WTC11 (cell line): ENCODE data around the gene KIF13A. TPM values are rescaled to one million over a fixed set of nuclear protein-coding genes. Genes with fewer than 3 reads are reported as not detected.

Experiments
- ATAC-seq: fragments of 200-7000 bp; cut with Tn5 transposase; 2 replicates; pipeline ENCODE4 v1.10.0; 2021; ENCODE audit warnings: mild to moderate bottlenecking, moderate library complexity
- CTCF ChIA-PET: fragments of 300-600 bp; sonication (Branson Sonifier 250); formaldehyde crosslinking; loops from one replicate; lab custom pipeline; 2021; ENCODE audit warnings: antibody characterized with exemption; lab: Charles Lee
- POLR2A ChIA-PET: fragments of 350-600 bp; sonication (Branson Sonifier 250); formaldehyde crosslinking; loops from one replicate; lab custom pipeline; 2021; ENCODE audit warnings: antibody characterized with exemption; lab: Charles Lee
- DNase-seq: peaks from one replicate; pipeline ENCODE4 v3.0.0; 2021; ENCODE audit warnings: low spot score
- H3K27ac Mint-ChIP-seq: 2 replicates; pipeline ENCODE4 v1.8.0; 2021; ENCODE audit warnings: mixed read lengths
- H3K27me3 Mint-ChIP-seq: 2 replicates; pipeline ENCODE4 v1.8.0; 2021; ENCODE audit warnings: low read depth, mild to moderate bottlenecking, moderate library complexity, mixed read lengths
- H3K36me3 Mint-ChIP-seq: 2 replicates; pipeline ENCODE4 v1.8.0; 2021; ENCODE audit warnings: mixed read lengths
- H3K4me1 Mint-ChIP-seq: 2 replicates; pipeline ENCODE4 v1.8.0; 2022; ENCODE audit warnings: mixed read lengths
- H3K4me3 Mint-ChIP-seq: 2 replicates; pipeline ENCODE4 v1.8.0; 2021; ENCODE audit warnings: mild to moderate bottlenecking, moderate library complexity, mixed read lengths
- H3K9me3 Mint-ChIP-seq: 2 replicates; pipeline ENCODE4 v1.8.0; 2021; ENCODE audit warnings: mixed read lengths
- AR ChIP-seq: fragments of 250-450 bp; sonication (Bioruptor Pico); IDR thresholded peaks from 2 replicates; pipeline ENCODE4 v1.9.0; 2021; ENCODE audit warnings: mild to moderate bottlenecking
- CBFB ChIP-seq: sonication (generic); formaldehyde crosslinking; IDR thresholded peaks from 2 replicates; pipeline ENCODE4 v1.8.1; 2022; ENCODE audit warnings: mild to moderate bottlenecking, low read depth, missing genetic modification reagents
- E2F5 ChIP-seq: sonication (generic); formaldehyde crosslinking; IDR thresholded peaks from 2 replicates; pipeline ENCODE4 v1.8.1; 2022; ENCODE audit warnings: mild to moderate bottlenecking, moderate library complexity, missing genetic modification reagents
- RORB ChIP-seq: fragments of 250-450 bp; sonication (Bioruptor Pico); IDR thresholded peaks from 2 replicates; pipeline ENCODE4 v1.9.0; 2021; ENCODE audit warnings: mild to moderate bottlenecking
- SMAD4 ChIP-seq: sonication (generic); formaldehyde crosslinking; IDR thresholded peaks from 2 replicates; pipeline ENCODE4 v1.8.0; 2022; ENCODE audit warnings: mild to moderate bottlenecking, missing genetic modification reagents
- SP1 ChIP-seq: sonication (generic); formaldehyde crosslinking; conservative IDR thresholded peaks from 2 replicates; pipeline ENCODE4 v1.8.1; 2022; ENCODE audit warnings: missing genetic modification reagents
- TEAD4 ChIP-seq: sonication (generic); formaldehyde crosslinking; IDR thresholded peaks from 2 replicates; pipeline ENCODE4 v1.8.0; 2022; ENCODE audit warnings: mild to moderate bottlenecking, missing genetic modification reagents
- USF2 ChIP-seq: sonication (generic); formaldehyde crosslinking; IDR thresholded peaks from 2 replicates; pipeline ENCODE4 v1.8.1; 2023; ENCODE audit warnings: mild to moderate bottlenecking, missing genetic modification reagents, moderate library complexity
- ZBTB43 ChIP-seq: sonication (generic); formaldehyde crosslinking; IDR thresholded peaks from 2 replicates; pipeline ENCODE4 v1.8.1; 2023; ENCODE audit warnings: mild to moderate bottlenecking, missing genetic modification reagents
- ZNF317 ChIP-seq: sonication (generic); formaldehyde crosslinking; IDR thresholded peaks from 2 replicates; pipeline ENCODE4 v1.8.1; 2023; ENCODE audit warnings: low read depth, mild to moderate bottlenecking, moderate library complexity, missing genetic modification reagents, borderline replicate concordance
- ZNF532 ChIP-seq: fragments of 250-450 bp; sonication (Bioruptor Pico); IDR thresholded peaks from 2 replicates; pipeline ENCODE4 v1.9.0; 2021; ENCODE audit warnings: mild to moderate bottlenecking, borderline replicate concordance
- total RNA-seq: library from RNA; stranded (reverse); gene quantifications from 3 replicates; pipeline ENCODE4 v1.2.3, GENCODE V29; 2021

Gene KIF13A
- total RNA-seq, 1 experiment from 2014 or later = 32.7 TPM

GRCh38 chr6:17881085-17881858 is 106.2 kb downstream of the KIF13A start:
- DNase-seq (no peak), ATAC-seq (no peak)
- POLR2A ChIA-PET = no interaction called here
- Mint-ChIP-seq H3K27me3 (no peaks in the 10 kb centered on the region), H3K4me3 (no peak overlapping the region), H3K36me3 (no peaks in the 10 kb centered on the region), H3K9me3 (no peaks in the 10 kb centered on the region), H3K27ac (no peak overlapping the region), H3K4me1 (0 out of 2 replicates have a peak, but pooled peaks cover 2% of the 10 kb centered on the region)
- no peak for TF ChIP-seq E2F5 (CRISPR knock-in tag)
- TF ChIP-seq ZNF532 (CRISPR knock-in tag) = no peak
- TF ChIP-seq ZBTB43 (CRISPR knock-in tag) = no peak
- TF ChIP-seq USF2 = no peak
- TF ChIP-seq RORB (CRISPR knock-in tag) = no peak
- TF ChIP-seq ZNF317 (CRISPR knock-in tag) = no peak
- TF ChIP-seq TEAD4 (CRISPR knock-in tag) = no peak
- no peak for TF ChIP-seq SP1 (CRISPR knock-in tag)
- no peak for TF ChIP-seq AR
- TF ChIP-seq SMAD4 (CRISPR knock-in tag) = no peak
- CTCF ChIA-PET = no interaction called here

GRCh38 chr6:17879184-17879583 is 108.3 kb downstream of the KIF13A start:
- Mint-ChIP-seq H3K4me1 (0 out of 2 replicates have a peak, but pooled peaks cover 2% of the 10 kb centered on the region), H3K27me3 (no peaks in the 10 kb centered on the region), H3K27ac (no peak overlapping the region), H3K4me3 (no peak overlapping the region), H3K36me3 (no peaks in the 10 kb centered on the region), H3K9me3 (no peaks in the 10 kb centered on the region)
- no peak for TF ChIP-seq CBFB (CRISPR knock-in tag)
- POLR2A ChIA-PET = no interaction called here
- CTCF ChIA-PET = no interaction called here
- no peak for ATAC-seq
- DNase-seq = no peak
